T1000 (cell line): ENCODE results near the gene GRB2.

ENCODE experiments used
- DNase-seq: peaks from one replicate; lab custom pipeline; 2025; ENCODE audit warnings: mixed read lengths; lab: John Stamatoyannopoulos, UW

The GRB2 gene

GRCh38 chr17:75414488-75414887 lies 9.0 kb upstream of the GRB2 start:
- no peak for DNase-seq

DNA sequence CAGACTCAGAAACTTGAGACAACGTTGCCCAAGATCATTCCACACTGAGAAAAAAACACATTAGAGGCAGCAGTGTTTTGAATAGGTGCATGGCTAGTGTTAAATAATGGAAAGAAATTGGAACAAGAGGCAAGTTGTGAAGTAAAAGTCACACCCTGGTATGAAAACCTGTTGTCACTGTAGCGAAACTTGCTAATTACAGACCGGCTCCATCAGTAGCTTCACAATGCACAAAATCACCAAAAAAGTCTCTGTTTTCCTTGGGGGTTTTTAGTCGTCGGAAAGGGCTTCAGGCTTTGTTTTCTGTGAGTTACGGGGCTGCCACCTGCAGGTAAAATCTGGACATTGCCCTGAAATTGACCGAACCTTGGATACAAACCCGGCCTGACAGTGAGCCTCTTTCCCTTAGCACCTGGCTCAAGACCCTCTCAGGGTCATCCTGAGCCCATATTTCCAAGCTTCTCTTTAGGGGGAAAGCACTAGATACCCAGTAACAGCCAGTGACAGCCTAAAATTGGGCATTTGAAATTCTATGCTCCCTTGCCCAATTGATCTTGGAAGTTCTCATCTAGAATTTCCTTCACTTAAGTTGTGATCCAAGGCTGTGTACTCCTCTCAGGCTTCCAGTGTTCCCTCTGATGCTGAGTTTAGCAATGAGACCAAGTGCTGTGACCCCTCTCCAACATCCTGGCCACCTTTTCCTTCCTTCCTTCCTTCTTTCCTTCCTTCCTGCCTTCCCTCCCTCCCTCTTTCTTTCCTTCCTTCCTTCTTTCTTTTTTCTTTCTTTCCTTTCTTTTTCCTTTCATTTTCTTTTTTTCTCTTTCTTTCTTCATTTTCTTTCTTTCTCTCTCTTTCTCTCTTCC lies 7.2 kb upstream of the GRB2 start:
- peak; percentile 31 for DNase-seq

DNA sequence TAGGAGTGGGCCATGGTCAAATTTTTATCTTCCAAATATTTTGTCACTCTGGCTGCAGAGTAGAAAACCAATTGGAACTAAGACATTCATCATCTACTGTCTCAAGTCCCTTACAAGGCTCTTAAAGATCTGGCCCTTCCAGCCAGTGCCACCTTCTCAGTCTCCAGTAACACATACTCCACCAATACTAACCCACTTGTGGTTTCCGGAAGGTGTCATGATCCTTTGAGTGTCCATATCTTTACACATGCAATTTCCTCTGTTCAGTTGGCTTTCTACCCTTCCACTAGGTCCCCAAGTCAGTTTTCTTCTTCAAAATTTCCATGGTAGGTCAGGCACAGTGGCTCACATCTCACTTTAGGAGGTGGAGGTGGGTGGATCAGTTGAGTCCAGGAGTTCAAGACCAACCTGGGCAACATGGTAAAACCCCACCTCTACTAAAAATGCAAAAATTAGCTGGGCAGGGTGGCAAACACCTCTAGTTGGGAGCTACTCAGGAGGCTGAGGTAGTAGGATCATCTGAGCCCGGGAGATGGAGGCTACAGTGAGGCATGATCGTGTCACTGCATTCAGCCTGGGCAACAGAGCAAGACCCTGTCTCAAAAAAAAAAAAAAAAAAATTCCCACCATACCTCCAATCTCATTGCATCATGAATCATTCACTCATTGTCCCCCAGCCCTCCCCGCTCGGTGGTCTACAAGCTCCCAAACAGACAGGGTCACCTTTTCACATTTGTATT lies 6.0 kb upstream of the GRB2 start:
- no peak for DNase-seq

DNA sequence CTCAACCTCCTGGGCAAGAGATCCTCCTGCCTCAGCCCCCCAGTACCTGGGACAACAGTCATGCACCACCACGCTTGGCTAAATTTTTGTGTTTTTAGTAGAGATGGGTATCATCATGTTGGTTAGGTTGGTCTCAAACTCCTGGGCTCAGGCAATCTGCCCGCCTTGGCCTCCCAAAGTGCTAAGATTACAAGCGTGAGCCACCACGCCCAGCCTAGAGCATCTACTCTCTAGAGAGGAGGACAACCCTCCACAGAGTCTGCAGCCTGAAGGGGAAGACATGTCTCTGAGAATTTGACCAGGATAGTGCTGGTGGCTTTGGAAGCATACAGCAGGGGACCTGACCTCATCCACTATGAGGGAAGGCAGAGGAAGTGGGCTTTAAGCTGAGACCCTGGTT lies 4.7 kb upstream of the GRB2 start:
- no peak for DNase-seq

DNA sequence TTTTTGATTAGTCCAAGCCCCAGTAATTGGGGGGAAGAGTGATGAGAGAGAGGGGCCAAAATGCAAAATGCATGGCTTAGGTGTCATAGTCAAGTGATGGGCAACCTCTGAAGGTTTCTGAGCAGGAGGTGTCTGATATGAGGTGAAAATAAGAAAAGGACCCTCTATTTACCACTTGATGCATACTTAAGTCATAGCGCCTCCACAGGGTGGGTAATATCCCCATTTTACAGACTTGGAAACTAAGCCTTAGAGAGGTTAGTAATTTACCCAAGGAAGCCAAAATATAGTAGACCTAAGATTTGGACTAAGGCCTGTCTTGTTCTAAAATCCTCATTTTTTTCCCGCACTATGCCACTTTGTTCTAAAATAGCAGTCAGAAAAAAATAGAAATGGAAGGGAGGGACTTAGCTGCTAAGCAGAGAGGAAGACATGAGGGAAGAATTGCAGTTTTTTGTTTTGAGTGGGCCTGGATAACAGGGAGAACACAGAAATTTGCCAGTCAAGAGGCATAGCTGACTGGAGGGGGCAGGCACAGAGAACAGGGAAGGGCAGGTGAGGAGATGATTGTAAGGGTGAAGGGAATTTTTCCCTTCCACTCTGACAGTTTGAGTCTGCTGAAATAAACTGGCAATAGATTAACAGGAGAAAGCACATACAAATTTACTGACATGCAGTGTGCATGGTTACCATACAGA lies 2.3 kb upstream of the GRB2 start:
- no peak for DNase-seq

- no peak for DNase-seq
These were observed 741 bp upstream of the GRB2 start for GRCh38 chr17:75406222-75406615.

DNA sequence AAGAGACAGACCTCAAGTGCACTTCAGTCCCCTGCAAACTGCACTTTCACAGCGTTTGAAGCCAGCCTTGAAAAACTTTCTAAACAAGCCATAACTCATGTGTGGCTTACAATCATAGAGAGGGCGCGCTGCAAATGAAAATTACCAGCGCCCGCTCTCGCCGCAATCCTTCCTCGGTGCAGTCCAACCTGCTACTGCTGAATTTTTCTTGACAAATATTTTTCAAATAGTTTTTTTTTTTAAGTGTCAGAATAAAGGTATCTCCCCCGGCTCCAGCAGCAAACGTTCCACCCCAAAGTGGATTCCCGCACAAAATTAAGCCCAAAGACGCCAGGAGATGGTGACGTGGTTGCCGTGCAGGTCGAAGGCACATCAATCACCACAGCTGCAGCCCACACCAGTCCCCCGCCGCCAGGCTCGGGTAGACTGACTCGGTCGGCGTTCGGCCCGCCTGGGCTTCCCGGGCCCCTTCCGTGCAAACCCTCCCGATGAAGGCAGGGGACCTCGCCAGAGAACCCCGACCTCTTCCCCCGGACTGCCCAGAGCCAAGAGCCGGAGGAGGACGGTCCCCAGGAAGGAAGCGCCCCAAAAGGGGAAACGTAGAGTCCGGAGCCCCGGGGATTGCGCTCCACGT lies 630 bp downstream of the GRB2 start:
- peak; percentile 36 for DNase-seq

GRCh38 chr17:75404223-75404730 lies 1.2 kb downstream of the GRB2 start:
- DNase-seq, result peak; percentile 24

DNA sequence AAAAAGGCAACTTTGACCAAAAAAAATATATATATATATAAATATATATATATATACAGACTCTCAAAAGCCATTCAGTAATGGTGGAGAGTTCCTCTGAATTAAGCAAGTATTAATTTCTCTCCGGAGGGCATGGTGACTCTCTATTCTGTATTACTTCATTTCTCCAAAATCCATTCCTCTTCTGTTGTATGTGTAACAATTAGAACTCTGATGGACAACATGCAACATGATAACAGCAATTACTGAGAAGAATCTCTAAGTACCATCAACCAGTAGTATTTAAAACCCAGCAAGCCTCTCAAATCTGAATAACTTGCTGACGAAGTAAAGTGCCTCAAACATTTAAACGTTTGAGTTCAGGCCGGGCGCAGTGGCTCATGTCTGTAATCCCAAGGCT lies 2.3 kb downstream of the GRB2 start:
- no peak for DNase-seq

GRCh38 chr17:75402026-75402425 lies 3.5 kb downstream of the GRB2 start:
- DNase-seq, result no peak

DNA sequence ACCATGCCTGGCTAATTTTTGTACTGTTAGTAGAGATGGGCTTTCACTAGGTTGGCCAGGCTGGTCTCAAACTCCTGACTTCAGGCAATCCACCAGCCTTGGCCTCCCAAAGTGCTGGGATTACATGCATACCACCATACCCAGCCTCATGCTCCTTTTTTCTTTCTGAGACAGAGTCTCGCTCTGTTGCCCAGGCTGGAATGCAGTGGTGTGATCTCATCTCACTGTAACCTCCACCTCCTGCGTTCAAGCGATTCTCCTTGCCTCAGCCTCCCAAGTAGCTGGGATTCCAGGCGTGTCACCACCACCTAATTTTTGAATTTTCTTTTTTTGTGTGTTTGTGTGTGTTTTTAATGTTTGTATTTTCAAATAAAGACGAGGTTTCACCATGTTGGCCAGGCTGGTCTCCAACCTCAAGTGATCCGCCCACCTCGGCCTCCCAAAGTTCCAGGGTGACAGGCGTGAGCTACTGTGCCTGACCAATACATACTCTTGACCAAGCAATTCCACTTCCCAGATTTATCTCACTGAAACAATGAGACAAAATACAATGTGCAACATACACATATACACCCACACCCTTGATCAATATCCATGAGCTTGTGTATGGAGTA lies 5.0 kb downstream of the GRB2 start:
- no peak for DNase-seq

DNA sequence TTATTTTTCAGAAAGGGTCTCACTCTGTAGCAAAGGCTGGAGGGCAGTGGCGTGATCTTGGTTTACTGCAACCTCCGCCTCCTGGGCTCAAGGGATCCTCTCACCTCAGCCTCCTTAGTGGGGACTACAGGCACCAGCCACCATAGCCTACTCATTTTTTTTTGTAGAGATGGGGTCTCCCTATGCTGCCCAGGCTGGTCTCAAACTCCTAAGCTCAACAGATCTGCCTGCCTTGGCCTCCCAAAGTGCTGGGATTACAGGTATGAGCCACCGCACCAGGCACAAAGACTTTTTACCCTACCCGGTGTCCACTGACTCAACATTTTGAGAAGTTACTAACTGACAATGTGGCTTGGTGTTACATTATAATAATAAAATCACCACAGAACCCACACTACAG lies 7.2 kb downstream of the GRB2 start:
- no peak for DNase-seq

DNA sequence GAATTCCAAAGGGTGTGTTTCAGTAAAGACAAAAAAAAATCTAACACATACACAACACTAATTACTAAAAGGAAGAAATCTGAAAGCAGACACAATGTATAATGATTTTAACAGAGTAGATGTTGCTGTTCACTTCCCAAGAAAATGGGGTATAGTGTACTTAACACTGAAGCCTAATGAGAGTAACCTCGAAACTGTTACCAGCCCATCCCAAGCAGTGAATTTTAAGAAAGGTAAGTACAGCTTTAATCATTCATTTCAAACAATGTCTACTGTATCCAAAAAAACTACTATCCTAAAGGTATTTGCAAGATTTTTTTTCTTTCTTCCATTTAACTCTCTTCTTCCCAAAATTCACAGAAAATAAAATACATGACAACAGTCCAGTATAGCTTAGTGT lies 8.3 kb downstream of the GRB2 start:
- DNase-seq, result no peak

DNA sequence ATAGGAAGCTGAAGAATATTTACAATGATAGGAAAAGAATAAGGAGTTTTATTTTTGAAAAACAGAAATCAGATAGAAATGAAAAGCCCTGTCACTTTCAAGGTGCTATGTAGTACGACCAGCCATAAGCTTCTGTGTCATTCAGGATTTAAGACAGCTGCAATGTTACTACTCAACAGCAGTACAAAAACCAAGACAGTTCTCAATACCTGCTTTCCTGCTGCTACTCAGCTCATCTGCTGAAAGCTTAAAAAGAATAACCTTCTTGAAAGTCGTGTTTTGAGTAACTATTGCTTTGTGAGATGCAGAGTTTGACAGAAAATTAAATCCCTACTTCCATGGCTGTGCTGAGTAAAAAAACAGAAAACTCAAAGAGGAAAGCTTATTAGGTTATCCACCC lies 8.7 kb downstream of the GRB2 start:
- no peak for DNase-seq

GRCh38 chr17:75396025-75396424 lies 9.5 kb downstream of the GRB2 start:
- no peak for DNase-seq

GRCh38 chr17:75394332-75394918 lies 11.1 kb downstream of the GRB2 start:
- no peak for DNase-seq

GRCh38 chr17:75393523-75394331 lies 11.8 kb downstream of the GRB2 start:
- peak; percentile 96 for DNase-seq

DNA sequence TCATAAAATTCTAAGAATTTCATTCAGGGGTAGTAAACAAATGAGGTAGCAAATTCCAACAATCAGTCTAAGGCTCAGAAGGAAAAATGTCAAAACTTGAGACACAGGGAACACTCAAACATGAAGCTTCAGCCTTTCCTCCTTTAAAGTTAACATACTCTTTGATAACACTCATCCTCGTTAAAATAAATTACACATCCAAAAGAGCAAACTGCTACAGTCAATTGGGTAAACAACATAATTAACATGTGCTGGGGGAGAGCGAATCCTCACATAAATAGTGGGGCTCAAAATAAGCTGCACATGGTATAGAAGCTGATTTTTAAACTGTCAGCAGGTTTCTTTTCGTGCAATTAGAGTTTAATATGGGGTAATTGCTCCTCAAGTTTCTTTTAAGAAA lies 12.9 kb downstream of the GRB2 start:
- no peak for DNase-seq

DNA sequence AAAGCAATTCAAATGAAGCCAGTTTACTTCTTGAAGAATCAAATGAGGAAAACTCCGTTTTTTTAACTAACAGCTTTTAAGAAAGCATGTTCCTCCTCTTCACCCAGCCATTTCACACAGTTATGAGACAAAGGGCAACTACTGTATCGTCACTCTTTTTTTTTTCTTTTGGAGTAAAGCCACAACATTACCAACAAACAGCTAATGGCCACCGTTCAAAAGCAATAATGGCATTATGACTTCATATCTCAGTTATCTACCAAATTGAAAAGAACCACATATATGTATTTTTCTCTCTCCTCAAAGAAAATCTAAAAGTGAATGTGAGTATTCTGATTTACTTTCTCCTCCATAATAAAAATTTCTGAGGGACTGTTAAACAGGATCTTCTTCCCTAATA lies 14.5 kb downstream of the GRB2 start:
- no peak for DNase-seq

DNA sequence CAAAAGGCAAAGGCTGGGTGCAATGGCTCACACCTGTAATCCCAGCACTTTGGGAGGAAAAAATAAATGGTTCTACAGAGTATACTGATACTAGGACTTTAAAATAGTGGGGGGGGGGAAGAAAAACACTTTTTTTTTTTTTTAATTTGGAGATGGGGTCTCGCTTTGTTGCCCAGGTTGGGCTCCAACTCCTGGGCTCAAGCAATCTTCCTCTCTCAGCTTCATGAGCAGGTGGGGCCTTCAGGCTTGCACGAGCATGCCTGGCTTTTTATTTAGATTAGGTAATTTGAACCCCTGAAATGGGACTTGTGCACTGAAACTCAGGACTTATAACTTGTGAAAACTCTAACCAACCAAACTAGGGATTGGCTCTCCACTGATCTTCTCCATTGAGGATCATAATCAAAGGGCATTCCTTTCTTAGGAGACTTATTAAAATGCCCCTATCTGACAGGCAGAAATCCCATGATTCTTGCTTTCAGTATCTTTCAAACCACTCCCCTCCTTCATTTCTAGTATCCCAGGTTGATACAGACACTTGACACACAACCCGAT lies 16.9 kb downstream of the GRB2 start:
- no peak for DNase-seq
